HL-60/S4 treated with phorbol 12-myristate 13-acetate at 8.2 ng/mL for 4 days and 3 days (cell line): ENCODE results near the gene MTX2.
"Not testable (repeated sequence)": the region's sequence is repeated elsewhere in the genome, so short reads cannot be mapped to it uniquely, and the experiment has no call there.

ENCODE experiments used
- in situ Hi-C: fragments of 300-500 bp; cut with MboI; formaldehyde crosslinking; loops from 2 replicates; pipeline ENCODE4 v1.15.0; 2022; ENCODE audit warnings: low sequenced_read_pairs

Gene MTX2

GRCh38 chr2:176370467-176371171 is 101.4 kb downstream of the MTX2 start:
- in situ Hi-C loops = no loop called here

- in situ Hi-C loops = not testable (repeated sequence)
Measured at GRCh38 chr2:176373155-176373554, 103.9 kb downstream of the MTX2 start.

- in situ Hi-C loops = no loop called here
Measured at GRCh38 chr2:176378323-176378722, 109.1 kb downstream of the MTX2 start.

GRCh38 chr2:176380341-176380740 is 111.1 kb downstream of the MTX2 start:
- in situ Hi-C loops = no loop called here

- in situ Hi-C loops = no loop called here
Measured at GRCh38 chr2:176383100-176383499, 113.9 kb downstream of the MTX2 start.

GRCh38 chr2:176383836-176384442 is 114.7 kb downstream of the MTX2 start:
- in situ Hi-C loops = no loop called here

- in situ Hi-C loops = no loop called here
Measured at GRCh38 chr2:176385219-176385759, 116.0 kb downstream of the MTX2 start.

- in situ Hi-C loops = no loop called here
Measured at GRCh38 chr2:176385838-176386237, 116.6 kb downstream of the MTX2 start.
